Activated CD4-positive, alpha-beta T cell treated with anti-CD3 and anti-CD28 coated beads, Interleukin-2, amount 10 ng/mL, durations not matched to agents 7 days and 5 days (primary cell): Measurements from ENCODE around the gene ATP13A3. TPM values are rescaled to one million over a fixed set of nuclear protein-coding genes. Genes with fewer than 3 reads are reported as not detected.
A peak's percentile ranks its signal among the peaks of the same experiment; 100 is the strongest.
"Not testable (repeated sequence)": the region's sequence is repeated elsewhere in the genome, so short reads cannot be mapped to it uniquely, and the experiment has no call there.

Experiments used
- CTCF ChIA-PET: fragments of 350-600 bp; sonication (Branson Sonifier 250); formaldehyde crosslinking; loops from one replicate; lab custom pipeline; 2021; ENCODE audit warnings: antibody characterized with exemption; lab: Charles Lee
- POLR2A ChIA-PET: fragments of 350-600 bp; sonication (Branson Sonifier 250); formaldehyde crosslinking; loops from one replicate; lab custom pipeline; 2021; ENCODE audit warnings: antibody characterized with exemption; lab: Charles Lee
- DNase-seq: peaks from one replicate; pipeline ENCODE4 v3.0.0-alpha.2; 2020
- H3K27ac Mint-ChIP-seq: one replicate; pipeline ENCODE4 v1.8.0; 2021; ENCODE audit warnings: mild to moderate bottlenecking, moderate library complexity, mixed read lengths
- H3K27me3 Mint-ChIP-seq: one replicate; pipeline ENCODE4 v1.8.0; 2021; ENCODE audit warnings: mixed read lengths
- H3K36me3 Mint-ChIP-seq: one replicate; pipeline ENCODE4 v1.8.0; 2021; ENCODE audit warnings: low read depth, mixed read lengths
- H3K4me1 Mint-ChIP-seq: one replicate; pipeline ENCODE4 v1.8.0; 2021; ENCODE audit warnings: mixed read lengths
- H3K4me3 Mint-ChIP-seq: one replicate; pipeline ENCODE4 v1.8.0; 2021; ENCODE audit warnings: mild to moderate bottlenecking, moderate library complexity, mixed read lengths
- H3K9me3 Mint-ChIP-seq: one replicate; pipeline ENCODE4 v1.8.0; 2021; ENCODE audit warnings: mixed read lengths
- total RNA-seq, 2 experiments: library from RNA; stranded (reverse); gene quantifications; one replicate each; pipeline ENCODE4 v1.2.3, GENCODE V29; 2021

ATP13A3 gene
- total RNA-seq, 2 experiments from 2014 or later = 59.2 to 73.8 TPM

GRCh38 chr3:194483850-194484249 is 3.0 kb downstream of the ATP13A3 start:
- CTCF ChIA-PET = interaction anchor here (0.6 to 1.6 kb wide), 6 partner anchors 9 to 456 kb away, joined by 3 to 7 read pairs (median 4); no protein-coding TSS in a partner anchor
- DNase-seq = no peak
- no peak overlapping the region for H3K27ac Mint-ChIP-seq

GRCh38 chr3:194482830-194483229 is 4.0 kb downstream of the ATP13A3 start:
- H3K4me3 Mint-ChIP-seq, POLR2A ChIA-PET, H3K27ac Mint-ChIP-seq, H3K27me3 Mint-ChIP-seq, DNase-seq, H3K9me3 Mint-ChIP-seq: not testable (repeated sequence)
- peaks cover 37% of the 10 kb centered on the region for H3K36me3 Mint-ChIP-seq
- peaks cover 45% of the 10 kb centered on the region for H3K4me1 Mint-ChIP-seq
- CTCF ChIA-PET = interaction anchor here (1.0 kb wide), 1 partner anchor 21 kb away, joined by 3 read pairs; no protein-coding TSS in a partner anchor

More at GRCh38 chr3:194483850-194484249, 3.0 kb downstream of the ATP13A3 start:
- Mint-ChIP-seq H3K36me3 (peaks cover 41% of the 10 kb centered on the region), H3K4me3 (no peak overlapping the region), H3K27me3 (no peaks in the 10 kb centered on the region), H3K4me1 (peaks cover 55% of the 10 kb centered on the region), H3K9me3 (no peaks in the 10 kb centered on the region)
- POLR2A ChIA-PET = no interaction called here

GRCh38 chr3:194482196-194482593 is 4.6 kb downstream of the ATP13A3 start:
- H3K27me3 Mint-ChIP-seq = no peaks in the 10 kb centered on the region
- H3K4me3 Mint-ChIP-seq = no peak overlapping the region
- H3K36me3 Mint-ChIP-seq = peaks cover 37% of the 10 kb centered on the region
- ChIA-PET POLR2A (no interaction called here), CTCF (no interaction called here)
- peaks cover 39% of the 10 kb centered on the region for H3K4me1 Mint-ChIP-seq
- H3K27ac Mint-ChIP-seq = no peak overlapping the region
- no peaks in the 10 kb centered on the region for H3K9me3 Mint-ChIP-seq
- no peak for DNase-seq

GRCh38 chr3:194481525-194482195 is 5.1 kb downstream of the ATP13A3 start:
- DNase-seq = no peak
- H3K4me1 Mint-ChIP-seq = peaks cover 36% of the 10 kb centered on the region
- no peaks in the 10 kb centered on the region for H3K27me3 Mint-ChIP-seq
- CTCF ChIA-PET = no interaction called here
- no peaks in the 10 kb centered on the region for H3K9me3 Mint-ChIP-seq
- H3K36me3 Mint-ChIP-seq = peaks cover 37% of the 10 kb centered on the region
- H3K27ac Mint-ChIP-seq = no peak overlapping the region
- H3K4me3 Mint-ChIP-seq = no peak overlapping the region
- POLR2A ChIA-PET = no interaction called here

GRCh38 chr3:194481103-194481502 is 5.7 kb downstream of the ATP13A3 start:
- H3K36me3 Mint-ChIP-seq = peaks cover 37% of the 10 kb centered on the region
- no peaks in the 10 kb centered on the region for H3K27me3 Mint-ChIP-seq
- H3K27ac Mint-ChIP-seq = no peak overlapping the region
- H3K4me3 Mint-ChIP-seq = no peak overlapping the region
- POLR2A ChIA-PET = no interaction called here
- no peaks in the 10 kb centered on the region for H3K9me3 Mint-ChIP-seq
- no peak for DNase-seq
- peaks cover 36% of the 10 kb centered on the region for H3K4me1 Mint-ChIP-seq
- CTCF ChIA-PET = no interaction called here

- no peaks in the 10 kb centered on the region for H3K9me3 Mint-ChIP-seq
- POLR2A ChIA-PET = no interaction called here
Measured at GRCh38 chr3:194476784-194477183, 10.0 kb downstream of the ATP13A3 start.

GRCh38 chr3:194475978-194476377 is 10.8 kb downstream of the ATP13A3 start:
- POLR2A ChIA-PET = no interaction called here

More at GRCh38 chr3:194476784-194477183, 10.0 kb downstream of the ATP13A3 start:
- CTCF ChIA-PET = interaction anchor here (0.6 to 0.8 kb wide), 2 partner anchors 15 to 110 kb away, joined by 3 to 4 read pairs; no protein-coding TSS in a partner anchor
- Mint-ChIP-seq H3K27me3 (no peaks in the 10 kb centered on the region), H3K36me3 (peaks cover 18% of the 10 kb centered on the region), H3K4me1 (peaks cover 22% of the 10 kb centered on the region), H3K27ac (no peak overlapping the region), H3K4me3 (no peak overlapping the region)
- no peak for DNase-seq

GRCh38 chr3:194475138-194475932 is 11.5 kb downstream of the ATP13A3 start:
- no peaks in the 10 kb centered on the region for H3K27me3 Mint-ChIP-seq
- H3K4me3 Mint-ChIP-seq = no peak overlapping the region
- H3K36me3 Mint-ChIP-seq = peaks cover 10% of the 10 kb centered on the region
- DNase-seq = no peak
- peaks cover 14% of the 10 kb centered on the region for H3K4me1 Mint-ChIP-seq
- ChIA-PET CTCF (interaction anchor here (2.0 kb wide), 1 partner anchor 9 kb away, joined by 7 read pairs; no protein-coding TSS in a partner anchor), POLR2A (no interaction called here)
- H3K9me3 Mint-ChIP-seq = no peaks in the 10 kb centered on the region
- H3K27ac Mint-ChIP-seq = no peak overlapping the region

More at GRCh38 chr3:194475978-194476377, 10.8 kb downstream of the ATP13A3 start:
- no peaks in the 10 kb centered on the region for H3K27me3 Mint-ChIP-seq
- DNase-seq = no peak
- H3K4me3 Mint-ChIP-seq = no peak overlapping the region
- H3K9me3 Mint-ChIP-seq = no peaks in the 10 kb centered on the region
- H3K4me1 Mint-ChIP-seq = peaks cover 16% of the 10 kb centered on the region
- H3K36me3 Mint-ChIP-seq = peaks cover 12% of the 10 kb centered on the region
- H3K27ac Mint-ChIP-seq = no peak overlapping the region
- CTCF ChIA-PET = interaction anchor here (0.6 to 0.8 kb wide), 2 partner anchors 14 to 111 kb away, joined by 3 to 4 read pairs; no protein-coding TSS in a partner anchor

- Mint-ChIP-seq H3K4me1 (peaks cover 8% of the 10 kb centered on the region), H3K36me3 (peaks cover 5% of the 10 kb centered on the region), H3K4me3 (no peak overlapping the region), H3K27ac (no peak overlapping the region), H3K9me3 (no peaks in the 10 kb centered on the region), H3K27me3 (no peaks in the 10 kb centered on the region)
- no peak for DNase-seq
- ChIA-PET CTCF (interaction anchor here (1.7 to 2.0 kb wide), 2 partner anchors 10 to 121 kb away, joined by 4 to 7 read pairs; no protein-coding TSS in a partner anchor), POLR2A (no interaction called here)
Measured at GRCh38 chr3:194474675-194475074, 12.1 kb downstream of the ATP13A3 start.

- H3K9me3 Mint-ChIP-seq = no peaks in the 10 kb centered on the region
- CTCF ChIA-PET = interaction anchor here (0.5 to 1.2 kb wide), 9 partner anchors 9 to 131 kb away, joined by 3 to 7 read pairs (median 4); no protein-coding TSS in a partner anchor
- H3K4me1 Mint-ChIP-seq = peaks cover 8% of the 10 kb centered on the region
- POLR2A ChIA-PET = no interaction called here
- no peak overlapping the region for H3K4me3 Mint-ChIP-seq
- DNase-seq = peak; percentile 52
- peaks cover 1% of the 10 kb centered on the region for H3K36me3 Mint-ChIP-seq
- H3K27me3 Mint-ChIP-seq = no peaks in the 10 kb centered on the region
- H3K27ac Mint-ChIP-seq = no peak overlapping the region
Measured at GRCh38 chr3:194472290-194472920, 14.4 kb downstream of the ATP13A3 start.

GRCh38 chr3:194471863-194472262 is 14.9 kb downstream of the ATP13A3 start:
- no peak overlapping the region for H3K27ac Mint-ChIP-seq
- ChIA-PET POLR2A (no interaction called here), CTCF (interaction anchor here (0.5 to 1.2 kb wide), 9 partner anchors 8 to 132 kb away, joined by 3 to 7 read pairs (median 4); no protein-coding TSS in a partner anchor)
- no peaks in the 10 kb centered on the region for H3K27me3 Mint-ChIP-seq
- peaks cover 12% of the 10 kb centered on the region for H3K4me1 Mint-ChIP-seq
- no peaks in the 10 kb centered on the region for H3K9me3 Mint-ChIP-seq
- no peak for DNase-seq
- no peak overlapping the region for H3K4me3 Mint-ChIP-seq
- peaks cover 1% of the 10 kb centered on the region for H3K36me3 Mint-ChIP-seq

- no peaks in the 10 kb centered on the region for H3K27me3 Mint-ChIP-seq
- no peak overlapping the region for H3K27ac Mint-ChIP-seq
- no peak for DNase-seq
- no peaks in the 10 kb centered on the region for H3K9me3 Mint-ChIP-seq
- H3K4me1 Mint-ChIP-seq = peaks cover 17% of the 10 kb centered on the region
- POLR2A ChIA-PET = no interaction called here
- peaks cover 1% of the 10 kb centered on the region for H3K36me3 Mint-ChIP-seq
- CTCF ChIA-PET = interaction anchor here (0.6 to 1.2 kb wide), 2 partner anchors 13 to 800 kb away, joined by 3 to 5 read pairs; no protein-coding TSS in a partner anchor
- no peak overlapping the region for H3K4me3 Mint-ChIP-seq
Measured at GRCh38 chr3:194470615-194471014, 16.2 kb downstream of the ATP13A3 start.
